ENCODE measurements around the gene ABCC5.

- no peak for TF ChIP-seq EZH2 (IDR thresholded peaks at IDR 0.05)
- no peak for TF ChIP-seq POLR2AphosphoS5 (IDR thresholded peaks at IDR 0.05; ENCODE audit: borderline replicate concordance, low read depth, low read length)
- no peak for TF ChIP-seq FOXP2 (optimal IDR thresholded peaks at IDR 0.05; ENCODE audit: control extremely low read depth, extremely low read length, insufficient read depth)
Measured at GRCh38 chr3:183906234-183906921, 111.3 kb downstream of the ABCC5 start.

Measured in SK-N-MC (cell line).